ENCODE measurements around the gene PEX10.

Gene PEX10

GRCh38 chr1:2378441-2378851 is 33.9 kb downstream of the PEX10 start:
- no peak overlapping the region for H3K27ac ChIP-seq
- DNase-seq (ENCODE audit: low read depth, low spot score) = no peak

- no peak for DNase-seq (ENCODE audit: low read depth, low spot score)
- no peak overlapping the region for H3K27ac ChIP-seq
These were observed 34.5 kb downstream of the PEX10 start for GRCh38 chr1:2377751-2378440.

GRCh38 chr1:2376931-2377672 is 35.3 kb downstream of the PEX10 start:
- no peak overlapping the region for H3K27ac ChIP-seq
- DNase-seq (ENCODE audit: low read depth, low spot score) = no peak

GRCh38 chr1:2376261-2376741 is 36.1 kb downstream of the PEX10 start:
- H3K27ac ChIP-seq = no peak overlapping the region
- no peak for DNase-seq (ENCODE audit: low read depth, low spot score)

GRCh38 chr1:2375923-2376260 is 36.5 kb downstream of the PEX10 start:
- no peak for DNase-seq (ENCODE audit: low read depth, low spot score)
- no peak overlapping the region for H3K27ac ChIP-seq

- no peak overlapping the region for H3K27ac ChIP-seq
- DNase-seq (ENCODE audit: low read depth, low spot score) = no peak
These were observed 37.0 kb downstream of the PEX10 start for GRCh38 chr1:2375246-2375922.

- no peak for DNase-seq (ENCODE audit: low read depth, low spot score)
- no peak overlapping the region for H3K27ac ChIP-seq
These were observed 37.9 kb downstream of the PEX10 start for GRCh38 chr1:2374252-2375155.

GRCh38 chr1:2373551-2374251 is 38.7 kb downstream of the PEX10 start:
- H3K27ac ChIP-seq = no peak overlapping the region
- no peak for DNase-seq (ENCODE audit: low read depth, low spot score)

GRCh38 chr1:2372551-2373490 is 39.5 kb downstream of the PEX10 start:
- DNase-seq (ENCODE audit: low read depth, low spot score) = no peak

GRCh38 chr1:2368053-2368744 is 44.2 kb downstream of the PEX10 start:
- no peak for DNase-seq (ENCODE audit: low read depth, low spot score)
- no peak overlapping the region for H3K27ac ChIP-seq

More at GRCh38 chr1:2372551-2373490, 39.5 kb downstream of the PEX10 start:
- no peak overlapping the region for H3K27ac ChIP-seq

GRCh38 chr1:2363847-2364513 is 48.4 kb downstream of the PEX10 start:
- DNase-seq (ENCODE audit: low read depth, low spot score) = no peak
- H3K27ac ChIP-seq = no peak overlapping the region

GRCh38 chr1:2360588-2361364 is 51.6 kb downstream of the PEX10 start:
- no peak for DNase-seq (ENCODE audit: low read depth, low spot score)
- H3K27ac ChIP-seq = no peak overlapping the region

GRCh38 chr1:2358651-2359640 is 53.4 kb downstream of the PEX10 start:
- no peak overlapping the region for H3K27ac ChIP-seq
- DNase-seq (ENCODE audit: low read depth, low spot score) = no peak

GRCh38 chr1:2358072-2358471 is 54.3 kb downstream of the PEX10 start:
- no peak overlapping the region for H3K27ac ChIP-seq
- no peak for DNase-seq (ENCODE audit: low read depth, low spot score)
